IPS-15b (cell line): ENCODE results near the gene SLC12A7.

Experiments
- H3K27me3 ChIP-seq: one replicate; pipeline ENCODE4 v1.6.1; 2013; ENCODE audit warnings: low read length; ENCODE audit not compliant: control insufficient read depth, insufficient read depth
- H3K36me3 ChIP-seq: one replicate; pipeline ENCODE4 v1.6.1; 2013; ENCODE audit warnings: low read length; ENCODE audit not compliant: control insufficient read depth, insufficient read depth
- H3K4me1 ChIP-seq: one replicate; pipeline ENCODE4 v1.6.1; 2013; ENCODE audit warnings: mild to moderate bottlenecking, low read length; ENCODE audit not compliant: control insufficient read depth, insufficient read depth
- H3K4me3 ChIP-seq: one replicate; pipeline ENCODE4 v1.5.1; 2013; ENCODE audit warnings: low read depth, low read length
- H3K9ac ChIP-seq: one replicate; pipeline ENCODE4 v1.6.1; 2013; ENCODE audit warnings: low read depth, mild to moderate bottlenecking, low read length
- H3K9me3 ChIP-seq: one replicate; pipeline ENCODE4 v1.6.1; 2013; ENCODE audit warnings: mild to moderate bottlenecking, low read length; ENCODE audit not compliant: control insufficient read depth, insufficient read depth

SLC12A7 gene

DNA sequence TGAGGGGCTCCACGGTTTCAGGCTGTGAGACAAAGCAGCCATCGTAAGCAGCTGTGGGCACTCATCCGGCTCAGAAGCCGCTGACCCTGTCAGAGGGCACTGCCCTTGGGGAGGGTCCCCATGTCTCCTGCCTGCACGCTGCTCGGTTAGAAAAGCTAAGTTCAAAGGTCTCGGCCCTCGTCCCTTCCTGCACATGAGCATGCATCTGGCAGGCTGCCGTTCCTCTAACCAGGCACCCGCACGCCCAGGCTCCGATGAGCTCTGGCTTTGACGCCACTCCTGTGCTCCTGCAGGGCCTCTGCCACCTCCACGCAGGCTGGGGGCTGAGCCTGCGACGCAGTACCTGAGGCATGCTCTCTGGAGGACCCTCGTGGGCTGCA, 52.0 kb downstream of the SLC12A7 start:
- Histone ChIP-seq H3K4me1 (no peaks in the 10 kb centered on the region), H3K36me3 (peaks cover 53% of the 10 kb centered on the region), H3K27me3 (no peaks in the 10 kb centered on the region), H3K9ac (no peak overlapping the region), H3K9me3 (no peaks in the 10 kb centered on the region), H3K4me3 (no peak overlapping the region)

DNA sequence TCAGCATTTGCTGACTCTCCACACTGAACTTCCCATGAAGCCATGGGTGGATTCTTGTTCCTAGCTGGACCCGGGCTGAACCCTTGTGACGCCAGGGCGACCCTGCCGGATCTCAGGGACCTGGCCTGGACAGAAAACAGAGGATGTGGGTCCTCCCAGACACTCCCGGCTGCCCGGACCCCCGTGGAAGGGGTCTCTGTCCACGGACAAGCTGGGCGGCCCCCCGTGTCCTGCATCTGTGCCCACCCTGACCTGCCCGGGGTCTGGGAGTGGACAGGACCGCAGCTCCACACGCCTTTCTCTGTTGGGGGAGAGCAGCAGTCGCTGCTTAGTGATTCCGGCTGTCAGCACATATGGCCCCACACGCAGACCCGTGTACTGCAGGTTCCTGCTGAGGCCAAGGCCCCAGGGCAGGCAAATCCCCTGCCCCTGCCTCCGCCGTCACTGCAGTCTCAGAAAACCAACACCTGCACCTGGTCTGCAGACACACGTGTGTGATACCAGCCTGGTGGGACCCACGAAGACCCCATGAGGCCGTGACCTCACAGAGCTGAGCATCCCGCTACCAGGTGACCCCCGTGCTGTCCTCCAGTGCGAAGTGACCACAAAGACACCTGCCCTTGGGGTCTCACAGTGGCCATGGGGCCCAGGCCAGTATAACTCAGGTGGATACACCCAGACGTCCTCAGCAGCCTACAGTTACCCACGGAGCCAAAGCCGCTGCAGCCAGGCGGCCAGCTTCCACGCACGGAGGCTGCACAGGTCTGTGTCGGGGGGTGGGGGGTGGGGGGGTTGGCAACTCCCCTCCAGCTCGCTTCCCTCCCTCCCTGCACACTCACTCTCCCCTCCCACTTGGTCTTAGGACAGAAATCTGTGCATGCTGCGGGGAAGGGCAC, 52.6 kb downstream of the SLC12A7 start:
- Histone ChIP-seq H3K27me3 (no peaks in the 10 kb centered on the region), H3K9ac (no peak overlapping the region), H3K4me3 (no peak overlapping the region), H3K4me1 (no peaks in the 10 kb centered on the region), H3K9me3 (no peaks in the 10 kb centered on the region), H3K36me3 (peaks cover 50% of the 10 kb centered on the region)

DNA sequence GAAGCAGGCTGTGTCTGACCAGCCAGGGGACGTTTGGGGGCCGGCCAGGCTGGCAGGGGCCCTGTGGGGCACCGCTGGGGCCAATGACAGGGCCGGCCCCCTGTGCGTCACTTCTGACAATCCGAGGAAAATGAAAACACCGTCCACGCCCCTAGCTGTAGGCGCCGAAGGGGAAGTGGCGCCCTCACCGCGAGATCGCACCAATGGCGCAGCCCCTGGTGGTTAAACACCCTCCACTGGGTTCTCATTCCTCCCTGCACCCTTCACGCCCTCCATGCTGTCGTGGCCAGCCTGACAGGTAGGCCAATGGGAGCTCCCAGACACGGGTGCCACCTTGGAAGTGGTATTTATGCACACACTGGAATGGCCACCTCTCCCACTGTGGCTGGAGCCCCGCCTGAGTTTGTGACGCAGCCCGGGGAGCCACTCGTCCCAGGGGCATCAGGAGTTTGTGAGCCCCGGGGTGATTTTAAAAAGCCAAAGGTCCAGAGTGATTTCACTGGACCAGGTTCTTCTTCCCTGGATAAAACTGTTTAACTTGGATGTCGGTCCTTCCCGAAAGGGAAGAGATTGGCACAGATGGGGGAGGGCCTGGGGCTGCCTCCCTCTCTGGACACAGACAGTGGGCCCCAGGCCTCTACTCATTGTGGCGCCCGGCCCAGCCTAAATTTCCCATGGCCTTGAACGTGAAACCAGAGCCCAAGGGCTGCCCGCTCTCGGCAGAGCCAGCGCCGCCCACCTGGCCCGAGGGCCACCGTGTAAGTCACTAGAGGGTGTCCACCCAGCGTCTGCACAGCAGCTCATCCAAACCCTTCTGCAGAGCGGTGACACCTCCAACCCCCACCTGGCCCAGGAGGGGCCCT, 53.5 kb downstream of the SLC12A7 start:
- no peaks in the 10 kb centered on the region for H3K4me1 ChIP-seq
- H3K4me3 ChIP-seq = no peak overlapping the region
- no peak overlapping the region for H3K9ac ChIP-seq
- peaks cover 49% of the 10 kb centered on the region for H3K36me3 ChIP-seq
- H3K9me3 ChIP-seq = no peaks in the 10 kb centered on the region
- no peaks in the 10 kb centered on the region for H3K27me3 ChIP-seq

DNA sequence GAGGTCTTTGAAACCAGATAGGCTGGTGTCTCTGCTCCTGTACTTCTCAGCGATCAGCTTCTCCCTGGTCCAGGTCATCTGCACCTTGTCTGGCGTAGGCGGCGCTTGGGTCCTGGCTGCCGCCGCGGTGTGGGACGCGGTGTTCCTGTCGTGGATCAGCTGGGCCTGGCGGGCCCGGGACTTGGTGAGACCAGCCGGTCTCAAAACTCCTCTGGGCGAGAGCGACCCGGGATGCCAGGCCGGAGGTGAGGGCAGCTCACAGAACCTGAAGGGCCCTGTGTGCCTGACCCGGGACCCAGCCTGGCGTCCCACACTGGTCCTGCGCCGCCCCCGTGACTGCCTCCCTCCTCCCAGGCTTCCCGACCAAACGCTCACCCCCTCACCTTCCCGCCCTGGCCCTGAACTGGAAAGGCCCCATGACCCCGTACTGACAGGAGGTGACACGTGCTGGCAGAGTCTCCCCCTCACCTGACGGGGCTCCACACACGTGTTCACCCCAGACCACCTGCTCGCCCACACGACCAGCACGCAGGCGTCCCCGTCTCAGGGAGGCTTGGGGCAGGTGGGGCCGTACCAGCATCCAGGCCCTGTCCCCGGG, 54.3 kb downstream of the SLC12A7 start:
- no peaks in the 10 kb centered on the region for H3K4me1 ChIP-seq
- no peaks in the 10 kb centered on the region for H3K27me3 ChIP-seq
- H3K36me3 ChIP-seq = peaks cover 50% of the 10 kb centered on the region

DNA sequence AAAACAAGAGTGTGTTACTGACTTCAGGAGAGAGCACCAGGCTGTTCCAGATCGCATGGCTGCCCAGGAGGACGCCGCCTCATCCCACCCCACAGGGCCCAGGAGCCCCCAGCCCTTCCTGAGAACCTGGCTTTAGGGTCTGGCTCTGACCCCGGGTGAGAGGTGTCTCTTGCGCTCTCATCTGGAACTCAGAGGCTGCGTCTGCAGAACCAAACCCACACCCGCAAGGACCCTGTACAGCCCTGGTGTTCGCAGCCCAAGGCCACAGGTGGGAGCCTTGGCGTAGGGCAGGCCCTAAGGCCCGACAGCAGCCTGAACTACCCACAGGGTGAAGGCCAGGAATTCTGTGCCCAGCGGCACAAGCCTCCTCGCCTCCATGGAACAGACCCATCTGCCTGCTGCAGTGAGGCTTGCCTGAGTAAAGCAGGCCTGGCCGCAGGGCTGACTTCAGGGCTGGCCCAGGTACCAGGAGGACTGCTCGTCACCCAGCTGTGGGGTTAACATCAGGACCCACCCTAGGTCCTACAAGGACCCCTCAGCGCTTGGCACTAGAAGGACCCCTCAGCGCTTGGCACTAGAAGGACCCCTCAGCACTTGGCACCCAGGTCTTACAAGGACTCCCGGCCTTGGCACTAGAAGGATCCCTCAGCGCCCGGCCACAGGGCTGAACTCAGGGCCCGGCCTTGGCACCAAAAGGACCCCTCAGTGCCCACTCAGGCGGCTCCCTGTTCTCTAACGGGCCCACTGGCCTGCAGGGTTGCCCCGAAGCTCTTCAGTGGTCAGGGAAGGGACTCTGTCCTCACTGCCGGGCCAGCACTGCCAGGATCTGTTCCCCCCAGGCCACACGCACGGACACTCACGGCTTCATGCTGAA, 55.0 kb downstream of the SLC12A7 start:
- no peak overlapping the region for H3K4me3 ChIP-seq
- H3K9ac ChIP-seq = no peak overlapping the region
- no peaks in the 10 kb centered on the region for H3K4me1 ChIP-seq
- H3K27me3 ChIP-seq = no peaks in the 10 kb centered on the region
- peaks cover 52% of the 10 kb centered on the region for H3K36me3 ChIP-seq
- no peaks in the 10 kb centered on the region for H3K9me3 ChIP-seq

More for the DNA sequence above, 54.3 kb downstream of the SLC12A7 start:
- Histone ChIP-seq H3K4me3 (no peak overlapping the region), H3K9me3 (no peaks in the 10 kb centered on the region), H3K9ac (no peak overlapping the region)

DNA sequence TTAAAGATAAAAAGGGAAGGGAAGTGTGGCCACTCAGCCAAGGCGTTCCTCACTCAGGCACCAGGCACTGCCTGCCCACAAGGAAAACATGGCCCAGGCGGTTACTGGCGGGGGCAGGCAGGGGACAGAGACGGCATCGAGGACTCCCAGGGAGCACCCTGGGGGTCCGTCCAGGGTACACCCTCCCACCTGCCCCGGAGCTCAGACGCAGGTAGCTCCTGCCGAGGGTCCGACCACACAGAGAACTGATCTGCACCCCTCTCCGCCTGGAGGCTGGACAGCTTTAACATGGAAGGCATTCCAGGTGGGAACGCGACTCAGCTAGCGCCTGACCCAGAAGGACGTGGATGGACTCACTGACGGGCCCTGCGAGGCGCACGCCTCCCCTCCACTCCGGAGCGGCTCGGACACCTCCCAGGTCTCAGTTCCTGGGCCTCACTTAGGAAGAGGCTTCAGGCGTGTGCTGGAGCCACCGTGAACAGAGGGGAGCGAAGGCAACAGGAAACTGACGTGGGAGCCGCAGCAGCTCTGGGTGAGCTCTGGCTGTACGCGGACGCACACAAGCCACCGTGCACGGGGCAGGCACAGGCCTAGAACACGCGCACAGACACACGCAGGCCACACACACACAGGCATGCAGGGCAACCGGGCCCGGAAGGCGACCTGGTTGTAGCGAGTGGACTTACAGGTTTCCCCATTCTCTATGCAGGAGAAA, 55.8 kb downstream of the SLC12A7 start:
- no peak overlapping the region for H3K9ac ChIP-seq
- no peaks in the 10 kb centered on the region for H3K4me1 ChIP-seq
- H3K9me3 ChIP-seq = no peaks in the 10 kb centered on the region
- H3K36me3 ChIP-seq = peaks cover 55% of the 10 kb centered on the region
- no peak overlapping the region for H3K4me3 ChIP-seq
- H3K27me3 ChIP-seq = no peaks in the 10 kb centered on the region

DNA sequence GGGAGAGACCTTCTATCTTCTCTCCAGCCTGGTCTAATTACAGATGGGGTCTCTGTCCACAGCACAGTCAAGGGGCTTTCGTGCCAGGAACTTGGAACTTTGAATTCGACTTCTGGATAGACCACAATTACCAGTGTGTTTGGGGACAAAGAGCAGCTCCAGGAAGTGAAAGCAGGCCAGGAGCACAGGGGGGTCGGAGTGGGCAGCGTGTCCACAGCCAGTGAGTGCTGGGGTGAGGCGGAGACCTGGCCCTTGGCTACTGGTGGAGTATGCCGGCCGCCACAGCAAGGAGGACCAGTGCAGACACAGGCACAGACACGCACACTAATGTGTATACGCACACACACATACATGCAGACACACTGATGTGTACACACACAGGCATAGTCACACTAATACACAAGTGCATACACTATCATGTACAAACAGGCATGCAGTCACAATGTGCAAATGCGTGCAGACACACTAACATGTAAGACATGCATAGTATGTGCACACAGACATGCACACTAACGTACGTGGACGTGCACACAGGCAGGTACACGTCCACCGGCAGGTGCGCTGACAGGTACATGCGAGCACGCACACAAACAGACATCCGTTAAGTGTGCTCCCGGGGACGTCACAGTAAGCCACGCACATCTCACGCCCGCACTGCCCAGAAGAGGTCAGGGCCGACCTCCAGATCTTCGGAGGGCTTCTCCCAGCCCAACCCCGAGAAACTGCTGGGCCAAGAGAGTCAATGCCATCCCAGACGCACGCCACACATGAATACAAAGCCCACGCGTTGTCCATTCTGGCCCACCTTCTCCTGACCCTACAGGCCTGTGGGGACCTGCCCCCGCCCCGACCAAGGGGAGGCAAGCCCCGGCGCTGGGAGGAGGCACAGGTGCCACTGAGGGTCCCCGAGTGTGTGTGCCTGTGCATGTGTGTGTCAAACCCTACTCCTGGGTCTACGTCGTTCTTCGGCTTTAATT, 56.8 kb downstream of the SLC12A7 start:
- peaks cover 54% of the 10 kb centered on the region for H3K36me3 ChIP-seq
- no peak overlapping the region for H3K9ac ChIP-seq
- H3K27me3 ChIP-seq = no peaks in the 10 kb centered on the region
- no peaks in the 10 kb centered on the region for H3K4me1 ChIP-seq
- H3K4me3 ChIP-seq = no peak overlapping the region
- no peaks in the 10 kb centered on the region for H3K9me3 ChIP-seq

DNA sequence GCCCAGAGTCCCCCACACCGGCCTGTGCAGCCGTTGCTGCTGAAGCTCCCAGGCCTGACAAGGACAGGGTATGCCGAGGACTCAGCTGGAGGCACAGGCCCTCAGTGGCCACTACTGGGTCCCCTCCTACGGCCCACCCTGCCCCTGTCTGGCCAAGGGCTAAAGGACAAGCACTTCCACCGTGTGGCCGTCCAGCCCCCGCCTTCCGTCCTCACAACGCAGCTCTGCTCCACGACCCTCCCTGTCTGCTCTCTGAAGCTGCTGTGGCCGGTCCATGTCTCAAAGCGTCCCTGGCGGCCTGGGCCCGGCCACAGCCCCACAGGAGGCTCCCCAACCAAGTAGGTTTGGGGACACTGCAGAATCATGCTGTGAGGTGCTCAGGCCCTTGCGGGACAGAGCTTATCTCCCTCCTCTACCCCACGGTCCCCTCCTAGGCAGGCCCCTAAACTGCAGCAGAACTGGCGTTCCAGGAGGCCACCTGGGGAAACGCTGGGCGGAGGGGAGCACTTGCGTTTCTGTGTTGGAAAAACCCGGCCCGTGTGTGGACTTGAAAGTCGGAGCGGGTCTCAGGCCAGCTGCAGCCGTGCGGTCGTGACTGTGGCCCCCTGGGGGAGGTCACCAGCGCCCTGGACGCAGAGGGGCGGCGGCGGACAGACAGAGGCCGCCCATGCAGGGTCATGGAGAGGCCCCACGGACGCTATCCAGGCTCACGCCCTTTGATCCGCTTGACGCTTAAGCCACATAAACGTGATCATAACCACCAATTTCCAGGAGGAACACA, 57.7 kb downstream of the SLC12A7 start:
- Histone ChIP-seq H3K4me3 (no peak overlapping the region), H3K9ac (no peak overlapping the region), H3K36me3 (peaks cover 51% of the 10 kb centered on the region), H3K9me3 (no peaks in the 10 kb centered on the region), H3K4me1 (no peaks in the 10 kb centered on the region), H3K27me3 (no peaks in the 10 kb centered on the region)

DNA sequence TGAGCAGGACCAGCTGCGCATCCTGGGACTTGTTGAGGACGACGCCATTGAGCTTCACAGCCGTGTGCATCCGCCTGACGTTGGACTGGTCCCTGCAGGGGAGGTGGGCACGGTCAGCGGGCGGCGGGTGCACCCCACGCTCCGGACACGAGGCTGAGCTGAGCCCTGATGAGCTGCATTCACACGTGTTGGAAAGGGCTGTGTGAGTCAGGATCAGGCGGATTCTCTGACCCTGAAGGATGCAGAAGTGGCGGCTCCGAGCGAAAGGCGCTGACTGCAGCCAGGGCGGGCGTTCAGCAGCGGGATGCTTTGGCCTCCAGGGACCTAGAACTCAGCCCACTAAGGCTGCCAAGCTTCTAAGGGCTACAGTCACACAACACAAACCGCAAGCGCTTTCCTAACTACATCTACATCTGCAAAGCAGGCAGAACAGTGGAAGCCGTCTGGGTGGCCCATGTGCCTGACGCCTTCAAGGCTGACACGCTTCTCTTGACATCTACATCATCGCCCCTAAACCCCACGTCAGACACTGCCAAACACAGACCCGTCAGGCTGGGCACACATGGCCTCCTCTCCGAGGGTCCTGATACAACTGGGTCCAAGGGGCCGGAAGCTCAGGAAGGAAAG, 58.4 kb downstream of the SLC12A7 start:
- H3K27me3 ChIP-seq = no peaks in the 10 kb centered on the region
- H3K9ac ChIP-seq = no peak overlapping the region
- no peaks in the 10 kb centered on the region for H3K4me1 ChIP-seq
- peaks cover 45% of the 10 kb centered on the region for H3K36me3 ChIP-seq
- no peak overlapping the region for H3K4me3 ChIP-seq
- no peaks in the 10 kb centered on the region for H3K9me3 ChIP-seq
